ENCODE results near the gene TRAFD1.
A peak's percentile ranks its signal among the peaks of the same experiment; 100 is the strongest.

The TRAFD1 gene

GRCh38 chr12:112117685-112118084 is 7.7 kb upstream of the TRAFD1 start:
- no peak overlapping the region for H3K27ac ChIP-seq

GRCh38 chr12:112121780-112122565 is 3.4 kb upstream of the TRAFD1 start:
- TF ChIP-seq CTCF (IDR thresholded peaks at IDR 0.05) = no peak
- no peak overlapping the region for H3K4me3 ChIP-seq
- H3K27ac ChIP-seq = peak overlapping the region; percentile 77 to 86
- DNase-seq (ENCODE audit: low spot score) = peak; percentile 81

More at GRCh38 chr12:112117685-112118084, 7.7 kb upstream of the TRAFD1 start:
- no peak for DNase-seq (ENCODE audit: low spot score)
- TF ChIP-seq CTCF (IDR thresholded peaks at IDR 0.05) = no peak
- H3K4me3 ChIP-seq = no peak overlapping the region

- no peak overlapping the region for H3K4me3 ChIP-seq
Measured at GRCh38 chr12:112122823-112123690, 2.3 kb upstream of the TRAFD1 start.

GRCh38 chr12:112124918-112125249 is 476 bp upstream of the TRAFD1 start:
- Histone ChIP-seq H3K27ac (no peak overlapping the region), H3K4me3 (peak overlapping the region; percentile 76)
- no peak for TF ChIP-seq CTCF (IDR thresholded peaks at IDR 0.05)
- no peak for DNase-seq (ENCODE audit: low spot score)

More at GRCh38 chr12:112122823-112123690, 2.3 kb upstream of the TRAFD1 start:
- no peak for DNase-seq (ENCODE audit: low spot score)
- H3K27ac ChIP-seq = peak overlapping the region; percentile 77 to 86
- TF ChIP-seq CTCF (IDR thresholded peaks at IDR 0.05) = no peak

- no peak for TF ChIP-seq CTCF (IDR thresholded peaks at IDR 0.05)
- Histone ChIP-seq H3K27ac (peak overlapping the region; percentile 89 to 91), H3K4me3 (peak overlapping the region; percentile 76)
- no peak for DNase-seq (ENCODE audit: low spot score)
Measured at GRCh38 chr12:112126000-112126438, 659 bp downstream of the TRAFD1 start.

GRCh38 chr12:112126911-112127310 is 1.6 kb downstream of the TRAFD1 start:
- no peak overlapping the region for H3K27ac ChIP-seq
- DNase-seq (ENCODE audit: low spot score) = no peak
- H3K4me3 ChIP-seq = peak overlapping the region; percentile 76
- no peak for TF ChIP-seq CTCF (IDR thresholded peaks at IDR 0.05)

All from coronary artery (tissue), 2 donors.